T follicular helper cell (primary cell): ENCODE results near the gene DIS3L2.
"Not testable (repeated sequence)": the region's sequence is repeated elsewhere in the genome, so short reads cannot be mapped to it uniquely, and the experiment has no call there.

Source experiments
- DNase-seq: peaks from one replicate; pipeline ENCODE4 v3.0.0-alpha.2; 2020; ENCODE audit warnings: low read depth

DIS3L2 gene

GRCh38 chr2:232370007-232370406, 408.5 kb downstream of the DIS3L2 start:
- DNase-seq = not testable (repeated sequence)

GRCh38 chr2:232372231-232373208, 411.0 kb downstream of the DIS3L2 start:
- no peak for DNase-seq

GRCh38 chr2:232374356-232374755, 412.8 kb downstream of the DIS3L2 start:
- DNase-seq = no peak

- no peak for DNase-seq
Observed at GRCh38 chr2:232375164-232375563, 413.7 kb downstream of the DIS3L2 start.

- no peak for DNase-seq
Observed at GRCh38 chr2:232376260-232376659, 414.7 kb downstream of the DIS3L2 start.

- no peak for DNase-seq
Observed at GRCh38 chr2:232376713-232377112, 415.2 kb downstream of the DIS3L2 start.

GRCh38 chr2:232377319-232377718, 415.8 kb downstream of the DIS3L2 start:
- DNase-seq = no peak

GRCh38 chr2:232377841-232378734, 416.6 kb downstream of the DIS3L2 start:
- DNase-seq = no peak

GRCh38 chr2:232378735-232379151, 417.2 kb downstream of the DIS3L2 start, which contains the start of gene ALPP:
ALPP (plus strand) TSS chr2:232378751; CDS start chr2:232378803, 52 bp downstream.
- not testable (repeated sequence) for DNase-seq

GRCh38 chr2:232379610-232380590, 418.4 kb downstream of the DIS3L2 start:
- DNase-seq = not testable (repeated sequence)

GRCh38 chr2:232381204-232382031, 419.9 kb downstream of the DIS3L2 start:
- DNase-seq = not testable (repeated sequence)

- no peak for DNase-seq
Observed at GRCh38 chr2:232382331-232383225, 421.1 kb downstream of the DIS3L2 start.

GRCh38 chr2:232384466-232384865, 423.0 kb downstream of the DIS3L2 start:
- DNase-seq = no peak

GRCh38 chr2:232385058-232385457, 423.5 kb downstream of the DIS3L2 start:
- not testable (repeated sequence) for DNase-seq

GRCh38 chr2:232385660-232386489, 424.4 kb downstream of the DIS3L2 start:
- no peak for DNase-seq

GRCh38 chr2:232386490-232386739, 424.9 kb downstream of the DIS3L2 start:
- no peak for DNase-seq
